ENCODE data around the gene DPPA4.

The DPPA4 gene

DNA sequence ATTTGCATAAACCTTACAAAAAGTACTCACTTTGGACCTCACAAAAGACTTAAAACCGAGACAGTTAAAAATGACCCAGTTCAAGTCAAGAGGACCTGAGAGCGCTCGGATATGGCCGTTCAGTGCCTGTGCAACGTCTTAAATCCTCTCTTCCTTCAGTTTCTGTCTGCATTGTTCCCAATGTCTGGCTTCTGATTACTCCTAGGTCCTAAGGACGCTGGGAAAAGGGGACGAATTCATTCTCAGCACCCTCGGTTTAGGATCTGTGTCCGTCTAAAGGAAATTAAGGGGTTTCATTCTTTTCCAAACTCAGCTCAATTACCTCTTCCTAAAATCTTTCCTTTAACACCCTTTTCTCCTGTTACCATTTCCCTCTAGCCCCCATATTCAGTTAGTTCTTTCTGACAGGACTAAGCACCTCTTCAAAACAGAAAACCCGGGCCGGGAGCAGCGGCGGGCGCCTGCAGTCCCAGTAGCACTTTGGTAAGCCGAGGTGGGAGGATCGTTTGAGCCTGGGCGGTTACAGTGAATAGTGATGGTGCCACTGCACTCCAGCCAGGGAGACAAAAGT lies 970 bp downstream of the DPPA4 start:
- DNase-seq: no peak

DNA sequence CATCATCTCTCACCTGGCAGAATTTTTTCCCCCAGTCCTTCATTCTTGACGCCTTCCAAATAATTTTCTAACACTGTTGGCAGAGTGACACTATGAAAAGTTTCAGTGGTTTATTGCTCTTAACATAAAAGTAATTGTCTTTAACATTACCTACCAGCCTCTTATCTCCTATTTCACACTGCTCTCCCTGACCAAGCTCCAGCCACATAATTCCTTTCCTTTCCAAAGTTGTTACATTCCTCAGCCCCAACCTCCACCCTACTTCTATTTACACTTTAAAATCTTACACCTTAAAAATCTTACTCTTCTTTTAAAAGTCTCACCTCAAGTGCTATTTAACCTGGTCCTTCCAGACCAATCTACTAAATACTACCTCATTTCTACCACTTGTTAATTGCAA lies 2.8 kb downstream of the DPPA4 start:
- DNase-seq: no peak

DNA sequence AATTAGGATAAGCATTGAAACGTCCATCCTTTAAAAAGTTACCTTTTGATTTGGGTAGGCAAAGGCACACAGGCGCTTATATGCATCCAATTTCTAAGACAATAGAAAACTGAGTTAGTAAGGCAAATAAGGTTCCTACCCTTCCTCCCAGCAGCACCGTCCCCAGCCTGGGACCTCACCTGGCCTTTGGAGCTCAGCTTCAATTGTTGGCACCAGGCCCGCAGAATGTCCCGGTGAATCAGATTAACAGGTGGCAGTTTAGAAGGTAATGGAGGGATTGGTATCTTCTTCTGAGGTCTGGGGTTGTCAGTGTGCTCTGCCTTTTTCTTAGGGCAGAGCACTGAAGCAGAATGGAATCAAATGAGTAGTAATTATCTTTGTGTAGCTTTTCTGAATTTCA lies 5.7 kb downstream of the DPPA4 start:
- no peak for DNase-seq

DNA sequence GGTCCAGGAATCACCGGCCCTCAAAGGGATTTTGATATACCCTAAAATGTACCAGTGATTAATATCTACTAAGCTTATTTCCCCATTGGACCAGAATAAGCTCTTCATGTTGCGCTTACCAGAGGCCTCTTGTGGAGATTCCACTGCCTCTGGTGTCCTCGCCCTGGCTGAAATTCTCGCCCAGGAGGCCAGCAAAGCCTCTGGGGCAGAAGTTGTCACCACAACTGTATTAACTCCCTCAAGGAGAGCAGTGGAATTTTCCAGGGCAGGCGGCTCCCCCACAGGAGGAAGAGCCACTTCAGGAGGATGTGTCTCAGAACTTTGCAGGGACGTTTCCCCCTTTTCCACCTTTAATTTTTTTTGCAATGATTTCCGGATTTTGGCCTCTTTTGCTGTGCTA lies 6.9 kb downstream of the DPPA4 start:
- no peak for DNase-seq

DNA sequence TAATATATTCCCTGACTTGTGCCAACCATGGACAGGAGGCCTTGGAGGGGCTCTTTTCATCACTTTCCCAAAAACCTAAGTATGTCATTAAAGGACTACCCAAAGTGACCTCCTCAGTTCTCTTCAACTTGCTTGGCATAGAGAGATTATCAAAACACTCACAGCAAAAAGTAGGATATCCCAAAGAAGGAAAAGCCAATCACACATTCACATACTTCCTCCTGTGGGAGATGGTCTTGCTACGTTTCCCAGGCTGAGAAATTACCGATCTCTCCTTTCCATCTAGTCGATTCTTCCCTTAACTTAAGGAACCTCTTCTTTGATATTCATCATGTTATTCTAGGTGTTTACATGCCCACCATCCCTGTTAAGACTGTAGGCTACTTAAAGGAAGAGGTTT lies 9.1 kb downstream of the DPPA4 start:
- DNase-seq: no peak

DNA sequence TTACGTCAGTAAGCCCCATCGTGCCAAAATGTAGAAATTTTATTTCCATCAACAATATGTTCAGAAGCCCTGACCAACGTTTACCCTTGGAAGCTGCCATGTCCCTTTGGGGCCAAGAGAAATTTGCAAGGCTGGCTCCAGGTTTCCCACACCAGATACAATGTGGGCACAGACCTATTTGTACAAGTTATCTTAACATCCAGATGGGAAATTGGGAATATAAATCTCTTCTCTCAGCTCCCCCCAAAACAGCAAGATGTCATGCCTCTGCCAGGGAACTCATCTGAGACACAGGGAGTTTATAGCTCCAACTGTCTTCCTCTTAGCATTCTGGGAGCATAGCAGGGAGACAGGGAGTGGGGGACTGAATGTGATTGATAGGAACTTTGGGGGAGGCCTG lies 11.7 kb downstream of the DPPA4 start:
- no peak for DNase-seq

DNA sequence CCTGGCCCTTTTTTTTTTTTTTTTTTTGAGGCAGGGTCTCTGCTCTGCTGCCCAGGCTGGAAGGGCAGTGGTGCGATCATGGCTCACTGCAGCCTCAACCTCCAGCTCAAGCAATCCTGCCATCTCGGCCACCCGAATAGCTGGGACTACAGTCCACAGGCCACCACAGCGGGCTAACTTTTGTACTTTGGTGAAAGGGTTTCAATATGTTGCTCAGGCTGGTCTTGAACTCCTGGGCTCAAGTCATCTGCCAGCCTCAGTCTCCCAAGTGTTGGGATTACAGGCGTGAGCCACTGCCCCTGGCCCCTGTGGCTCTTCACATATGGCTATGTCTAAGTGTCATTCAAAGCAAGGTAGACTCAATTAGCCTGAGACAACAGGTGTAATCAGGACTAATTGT lies 12.2 kb downstream of the DPPA4 start:
- no peak for DNase-seq

DNA sequence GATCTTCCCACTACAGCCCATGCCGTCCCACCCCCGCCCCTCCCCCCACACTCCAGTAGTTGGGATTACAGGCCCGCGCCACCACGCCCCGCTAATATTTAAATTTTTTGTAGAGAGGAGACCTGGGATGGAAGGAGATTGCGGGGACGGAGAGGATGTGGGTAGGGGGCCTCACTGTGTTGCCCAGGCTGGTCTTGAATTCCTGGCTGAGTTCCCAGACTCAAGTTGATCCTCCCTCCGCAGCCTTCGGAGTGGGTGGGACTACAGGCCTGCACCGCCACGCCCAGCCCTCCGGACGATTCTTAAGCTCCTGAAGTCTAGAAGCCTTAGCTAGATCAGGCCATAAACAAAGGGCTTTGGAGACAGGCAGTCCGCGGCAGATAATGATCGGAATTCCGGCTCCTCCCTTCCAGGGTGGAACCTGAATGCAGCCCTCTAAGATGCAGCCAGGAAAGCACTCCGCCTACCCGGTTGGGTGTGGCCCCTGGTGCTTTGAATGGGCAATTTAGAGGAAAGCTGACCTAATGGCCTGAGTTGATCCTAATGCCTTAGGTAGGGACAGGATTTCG lies 21.1 kb downstream of the DPPA4 start, which contains the start of gene DPPA2:
Gene DPPA2 (minus strand): TSS at position 356 of the 569 bp plus-strand sequence. CDS start 1,975 bp downstream, outside the sequence.
- DNase-seq: no peak

DNA sequence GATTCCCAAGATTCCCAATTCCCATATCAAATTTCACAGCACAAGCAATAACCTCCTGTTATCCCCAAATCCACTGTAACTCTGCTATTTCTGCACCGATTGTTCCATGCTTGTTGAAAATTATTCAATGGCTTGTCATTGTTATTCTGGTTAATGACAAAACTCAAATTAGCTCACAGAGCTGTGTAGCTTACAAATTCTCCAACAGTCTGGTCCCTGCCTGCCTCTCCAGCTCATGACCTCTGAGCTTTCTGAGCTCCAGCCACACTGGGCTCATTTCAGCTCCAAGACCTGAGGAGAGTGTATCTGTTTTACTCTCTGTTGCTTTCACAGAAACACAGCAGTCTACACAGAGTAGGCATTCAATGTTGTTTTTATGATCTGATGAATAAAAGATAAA lies 24.3 kb downstream of the DPPA4 start:
- no peak for DNase-seq

DNA sequence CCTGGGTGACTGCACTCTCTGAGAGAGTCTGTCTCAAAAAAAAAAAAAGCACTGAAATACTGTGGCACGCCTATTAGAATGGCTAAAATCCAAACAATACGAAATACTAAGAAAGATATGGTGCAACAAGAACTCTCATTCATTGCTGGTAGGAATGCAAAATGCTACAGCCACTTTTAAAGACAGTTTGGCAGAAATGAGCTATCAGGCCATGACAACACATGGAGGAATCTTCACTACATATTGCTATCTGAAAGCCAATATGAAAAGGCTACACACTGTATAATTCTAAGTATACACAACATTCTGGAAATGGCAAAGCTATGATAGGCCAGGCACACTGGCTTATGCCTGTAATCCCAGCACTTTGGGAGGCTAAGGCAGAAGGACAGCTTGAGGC lies 39.9 kb downstream of the DPPA4 start:
- DNase-seq: no peak

DNA sequence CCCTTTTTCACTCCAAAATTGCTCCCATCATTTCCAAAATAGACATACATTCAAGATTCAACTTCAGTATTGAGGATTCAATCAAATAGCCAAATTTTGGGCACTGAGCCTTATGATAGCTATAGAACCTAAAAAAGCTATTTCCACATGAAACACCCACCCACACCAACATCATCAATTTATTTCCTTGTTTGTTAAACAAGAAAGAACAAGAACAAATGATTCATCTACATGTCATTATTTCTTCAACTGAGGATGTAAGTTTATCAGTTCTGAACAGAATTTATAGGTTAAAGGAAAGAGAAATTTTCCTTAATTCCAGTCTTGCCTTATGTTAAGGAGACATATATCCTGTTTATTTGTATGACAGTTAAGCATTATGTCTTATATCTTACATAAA lies 53.3 kb downstream of the DPPA4 start:
- no peak for DNase-seq

DNA sequence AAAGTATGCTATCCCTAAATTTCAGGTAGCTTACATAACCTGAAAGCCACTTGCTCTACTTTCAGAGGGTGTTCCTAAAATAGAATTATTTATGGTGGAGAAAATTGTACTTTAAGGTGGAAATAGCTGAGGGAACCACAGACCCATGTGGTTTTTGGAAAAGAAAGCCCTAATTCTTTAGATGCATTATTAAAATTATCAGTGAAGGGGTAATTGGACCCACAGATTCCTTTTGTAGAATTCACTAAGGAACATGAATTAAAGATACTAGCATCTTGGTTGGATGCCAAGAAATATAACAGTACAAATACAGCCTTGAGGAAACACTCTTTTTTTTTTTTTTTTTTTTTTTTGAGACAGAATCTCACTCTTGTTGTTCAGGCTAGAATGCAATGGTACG lies 58.8 kb downstream of the DPPA4 start:
- no peak for DNase-seq

DNA sequence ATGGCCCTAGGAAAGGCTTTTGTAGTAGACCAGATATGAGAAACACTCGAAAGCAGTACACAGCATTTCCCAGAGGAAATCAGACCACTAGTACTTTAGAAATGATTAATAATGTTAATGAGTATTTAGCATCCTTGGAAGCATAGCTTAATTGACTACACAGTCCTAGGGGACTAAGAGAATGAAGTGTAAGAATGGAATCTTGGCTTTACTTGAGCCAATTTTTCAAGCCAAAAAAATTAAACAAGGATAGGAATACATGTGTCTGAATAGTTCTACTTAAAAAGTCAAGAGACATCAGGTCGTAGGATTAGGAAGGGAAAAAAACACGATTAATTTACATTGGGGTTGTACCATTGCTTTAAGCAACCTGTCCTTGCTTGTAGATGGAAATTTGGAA lies 59.2 kb downstream of the DPPA4 start:
- DNase-seq: no peak
